Common myeloid progenitor, CD34-positive (primary cell): ENCODE results near the gene TMEM221.
A peak's percentile ranks its signal among the peaks of the same experiment; 100 is the strongest.

Experiments used
- CTCF ChIA-PET: fragments of 350-600 bp; sonication (Branson Sonifier 250); formaldehyde crosslinking; loops from one replicate; lab custom pipeline; 2021; ENCODE audit warnings: antibody characterized with exemption; lab: Charles Lee
- POLR2A ChIA-PET: fragments of 350-600 bp; sonication (Branson Sonifier 250); formaldehyde crosslinking; loops from one replicate; lab custom pipeline; 2021; ENCODE audit warnings: antibody characterized with exemption; lab: Charles Lee
- DNase-seq, 3 donors: peaks; one replicate each; pipeline versions ENCODE4 v3.0.0 to v3.0.0-alpha.2; 2013
- H3K27ac ChIP-seq, 2 experiments: 1 replicate in 1 of 2; 2 replicates in 1 of 2; pipeline ENCODE4 v1.7.0; 2013; ENCODE audit warnings: inconsistent platforms in 2 of 2, low read length in 2 of 2, mild to moderate bottlenecking in 2 of 2, low read depth in 1 of 2, moderate library complexity in 1 of 2; ENCODE audit not compliant: severe bottlenecking in 2 of 2, insufficient read depth in 1 of 2, poor library complexity in 1 of 2
- H3K27me3 ChIP-seq, 5 experiments: replicated peaks in 2 of 5; 1 replicate in 3 of 5; 2 replicates in 2 of 5; pipeline versions ENCODE4 v1.6.1 to v1.7.0; 2013; ENCODE audit warnings: low read length in 4 of 5, mild to moderate bottlenecking in 2 of 5, moderate library complexity in 2 of 5, inconsistent platforms in 1 of 5; ENCODE audit not compliant: insufficient read depth in 5 of 5, control insufficient read depth in 4 of 5
- H3K36me3 ChIP-seq, 4 experiments: 1 replicate in 2 of 4; 2 replicates in 2 of 4; pipeline versions ENCODE4 v1.6.1 to v1.7.0; 2013; ENCODE audit warnings: low read length in 3 of 4, control low read depth in 1 of 4, mild to moderate bottlenecking in 1 of 4; ENCODE audit not compliant: control insufficient read depth in 4 of 4, insufficient read depth in 4 of 4
- H3K4me1 ChIP-seq, 4 experiments: 1 replicate in 3 of 4; 2 replicates in 1 of 4; pipeline versions ENCODE4 v1.6.1 to v1.7.1; 2013; ENCODE audit warnings: low read length in 3 of 4, mild to moderate bottlenecking in 3 of 4, control low read depth in 1 of 4, inconsistent platforms in 1 of 4, moderate library complexity in 1 of 4; ENCODE audit not compliant: control insufficient read depth in 4 of 4, insufficient read depth in 4 of 4; ENCODE audit errors: control extremely low read depth in 1 of 4
- H3K4me3 ChIP-seq, 7 experiments: 1 replicate in 4 of 7; 2 replicates in 3 of 7; pipeline versions ENCODE4 v1.5.1 to v1.7.0; 2013; ENCODE audit warnings: mild to moderate bottlenecking in 7 of 7, low read length in 6 of 7, moderate library complexity in 6 of 7, inconsistent platforms in 2 of 7, low read depth in 2 of 7, control low read depth in 1 of 7; ENCODE audit not compliant: insufficient read depth in 4 of 7, control insufficient read depth in 1 of 7; ENCODE audit errors: extremely low read depth in 1 of 7
- H3K9me3 ChIP-seq, 5 experiments: 1 replicate in 4 of 5; 2 replicates in 1 of 5; pipeline versions ENCODE4 v1.6.1 to v1.7.1; 2013; ENCODE audit warnings: low read length in 4 of 5, mild to moderate bottlenecking in 2 of 5, inconsistent platforms in 1 of 5, low read depth in 1 of 5, moderate library complexity in 1 of 5; ENCODE audit not compliant: control insufficient read depth in 4 of 5, insufficient read depth in 2 of 5; ENCODE audit errors: control extremely low read depth in 1 of 5
- WGBS: methylation state at CpG from one replicate; pipeline ENCODE4 v1.1.5; 2013; ENCODE audit not compliant: insufficient coverage; 5-methylcytosine and 5-hydroxymethylcytosine counted together

TMEM221 gene

GRCh38 chr19:17471410-17472125 is 23.1 kb upstream of the TMEM221 start:
- 89% methylated on average over 9 of the region's 12 CpGs for WGBS
- CTCF ChIA-PET = interaction anchor here (0.7 to 5.5 kb wide), 6 partner anchors 9 to 68 kb away, joined by 3 to 27 read pairs (median 4); partner anchors contain the start of gene PGLS
- POLR2A ChIA-PET = interaction anchor here (0.6 kb wide), 1 partner anchor 9 kb away, joined by 3 read pairs; no protein-coding TSS in a partner anchor
- DNase-seq = no peak
- no peak overlapping the region for H3K27ac ChIP-seq
- H3K27me3 ChIP-seq = no peaks in the 10 kb centered on the region
- no peaks in the 10 kb centered on the region for H3K36me3 ChIP-seq
- no peaks in the 10 kb centered on the region for H3K9me3 ChIP-seq
- H3K4me3 ChIP-seq = peak overlapping the region in 5 of 7 experiments; percentile 65 to 86 (median 77)
- peaks cover 0 to 60% (median 38%) of the 10 kb centered on the region in 4 experiments for H3K4me1 ChIP-seq

GRCh38 chr19:17470068-17470841 is 21.8 kb upstream of the TMEM221 start, which contains the start of gene SLC27A1:
Gene SLC27A1, plus strand, starts transcription at chr19:17470524. Its CDS starts 17 bp downstream, at chr19:17470541.
- Histone ChIP-seq H3K4me1 (peaks cover 0 to 51% (median 33%) of the 10 kb centered on the region in 4 experiments), H3K27ac (peak within 1 kb of the TSS in 1 of 2 experiments; percentile 68), H3K9me3 (no peaks in the 10 kb centered on the region), H3K27me3 (no peaks in the 10 kb centered on the region), H3K4me3 (peak within 1 kb of the TSS; percentile 67 to 86 (median 77)), H3K36me3 (no peaks in the 10 kb centered on the region)
- ChIA-PET CTCF (interaction anchor here (1.4 to 5.5 kb wide), 3 partner anchors 10 to 41 kb away, joined by 4 to 27 read pairs (median 5); partner anchors contain the start of gene PGLS), POLR2A (interaction anchor here (0.6 kb wide), 1 partner anchor 74 kb away, joined by 3 read pairs; no protein-coding TSS in a partner anchor)
- DNase-seq = peak; percentile 98 to 99 (median 99)
- WGBS = 0% methylated on average over 34 of the region's 67 CpGs

GRCh38 chr19:17469481-17470067 is 21.1 kb upstream of the TMEM221 start:
- 0% methylated on average over 10 of the region's 31 CpGs for WGBS
- Histone ChIP-seq H3K27me3 (no peaks in the 10 kb centered on the region), H3K36me3 (no peaks in the 10 kb centered on the region), H3K27ac (peak overlapping the region in 1 of 2 experiments; percentile 68), H3K4me3 (peak overlapping the region; percentile 67 to 86 (median 77)), H3K4me1 (peaks cover 0 to 50% (median 33%) of the 10 kb centered on the region in 4 experiments), H3K9me3 (no peaks in the 10 kb centered on the region)
- DNase-seq = peak; percentile 94 to 97 (median 97)
- ChIA-PET CTCF (interaction anchor here (1.0 to 5.5 kb wide), 3 partner anchors 15 to 27 kb away, joined by 3 to 27 read pairs (median 5); no protein-coding TSS in a partner anchor), POLR2A (interaction anchor here (0.6 kb wide), 1 partner anchor 73 kb away, joined by 3 read pairs; no protein-coding TSS in a partner anchor)

- CTCF ChIA-PET = interaction anchor here (0.8 to 1.6 kb wide), 4 partner anchors 15 to 77 kb away, joined by 3 to 5 read pairs (median 3); no protein-coding TSS in a partner anchor
Measured at GRCh38 chr19:17469092-17469480, 20.6 kb upstream of the TMEM221 start.

GRCh38 chr19:17468302-17469091 is 20.0 kb upstream of the TMEM221 start:
- 95% methylated on average over 17 of the region's 25 CpGs for WGBS
- Histone ChIP-seq H3K4me3 (peak overlapping the region in 6 of 7 experiments; percentile 44 to 86 (median 76)), H3K36me3 (no peaks in the 10 kb centered on the region), H3K9me3 (no peaks in the 10 kb centered on the region), H3K4me1 (peaks cover 0 to 48% (median 32%) of the 10 kb centered on the region in 4 experiments), H3K27me3 (no peaks in the 10 kb centered on the region), H3K27ac (peak overlapping the region in 1 of 2 experiments; percentile 14)
- DNase-seq = no peak
- ChIA-PET POLR2A (no interaction called here), CTCF (interaction anchor here (0.8 to 1.6 kb wide), 5 partner anchors 14 to 77 kb away, joined by 3 to 5 read pairs (median 3); no protein-coding TSS in a partner anchor)

More at GRCh38 chr19:17469092-17469480, 20.6 kb upstream of the TMEM221 start:
- Histone ChIP-seq H3K4me3 (peak overlapping the region; percentile 44 to 86 (median 75)), H3K27me3 (no peaks in the 10 kb centered on the region), H3K27ac (peak overlapping the region in 1 of 2 experiments; percentile 14), H3K36me3 (no peaks in the 10 kb centered on the region), H3K4me1 (peaks cover 0 to 50% (median 33%) of the 10 kb centered on the region in 4 experiments), H3K9me3 (no peaks in the 10 kb centered on the region)
- DNase-seq = peak in 1 of 3 donors; percentile 25
- POLR2A ChIA-PET = no interaction called here
- WGBS = 5% methylated on average over 18 of the region's 19 CpGs
